ENCODE measurements around the gene RBM22.

The RBM22 gene

DNA sequence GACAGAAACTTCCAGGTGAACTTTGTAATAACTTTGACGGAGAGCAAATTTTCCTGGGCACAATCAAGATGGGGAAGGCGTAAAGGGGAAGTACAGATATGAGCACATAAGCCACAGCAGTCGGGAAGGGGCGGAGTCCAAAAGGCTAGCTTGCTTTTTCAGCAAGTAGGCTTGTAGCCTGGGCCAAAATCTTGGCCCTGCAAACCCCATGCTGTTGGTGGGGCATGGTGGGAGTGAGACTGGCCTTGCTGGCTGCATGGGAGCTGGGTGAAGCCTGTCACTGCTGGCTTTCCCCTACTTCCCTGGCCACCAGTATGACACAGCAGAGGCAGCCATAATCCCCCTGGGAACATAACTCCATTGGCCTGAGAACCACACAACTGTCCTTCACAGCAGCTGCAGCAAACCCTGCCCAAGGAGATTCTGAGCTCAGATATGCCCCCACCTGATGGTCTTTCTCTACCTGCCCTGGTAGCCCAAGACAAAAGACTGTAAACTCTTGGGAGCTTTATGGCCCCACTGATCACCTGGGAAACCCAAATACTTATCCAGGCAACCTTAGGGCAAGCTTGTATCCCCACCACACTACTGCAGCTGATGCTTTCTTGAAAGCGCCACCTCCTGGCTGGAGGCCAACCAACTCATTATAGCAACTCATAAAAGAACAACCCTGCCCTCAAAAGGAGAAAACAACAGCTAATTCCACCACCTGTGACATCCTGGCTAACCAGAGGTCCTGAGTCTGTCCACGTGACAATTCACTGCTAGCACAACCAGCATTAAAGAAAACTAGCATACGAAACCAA lies 33.9 kb upstream of the RBM22 start:
- TF ChIP-seq FOXM1 (IDR thresholded peaks at IDR 0.05; ENCODE audit: borderline replicate concordance, low read depth) (no peak), NFIC (IDR thresholded peaks at IDR 0.05) (no peak), EP300 (IDR thresholded peaks at IDR 0.05; ENCODE audit: borderline replicate concordance) (no peak), CREB1 (IDR thresholded peaks at IDR 0.05; ENCODE audit: low read depth) (no peak), CEBPB (IDR thresholded peaks at IDR 0.05) (no peak), TAF1 (IDR thresholded peaks at IDR 0.05; ENCODE audit: low read depth) (no peak), TEAD4 (IDR thresholded peaks at IDR 0.05) (no peak), ZBTB7A (IDR thresholded peaks at IDR 0.05; ENCODE audit: low read depth) (no peak), EGR1 (IDR thresholded peaks at IDR 0.05) (no peak), TCF12 (IDR thresholded peaks at IDR 0.05; ENCODE audit: low read depth) (no peak), YY1 (IDR thresholded peaks at IDR 0.05; ENCODE audit: low read depth) (no peak), RAD21 (IDR thresholded peaks at IDR 0.05; ENCODE audit: low read depth) (no peak)
- TF ChIP-seq, protein P1, sequence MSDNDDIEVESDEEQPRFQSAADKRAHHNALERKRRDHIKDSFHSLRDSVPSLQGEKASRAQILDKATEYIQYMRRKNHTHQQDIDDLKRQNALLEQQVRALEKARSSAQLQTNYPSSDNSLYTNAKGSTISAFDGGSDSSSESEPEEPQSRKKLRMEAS (IDR thresholded peaks at IDR 0.05) = no peak
- TF ChIP-seq, protein P2, sequence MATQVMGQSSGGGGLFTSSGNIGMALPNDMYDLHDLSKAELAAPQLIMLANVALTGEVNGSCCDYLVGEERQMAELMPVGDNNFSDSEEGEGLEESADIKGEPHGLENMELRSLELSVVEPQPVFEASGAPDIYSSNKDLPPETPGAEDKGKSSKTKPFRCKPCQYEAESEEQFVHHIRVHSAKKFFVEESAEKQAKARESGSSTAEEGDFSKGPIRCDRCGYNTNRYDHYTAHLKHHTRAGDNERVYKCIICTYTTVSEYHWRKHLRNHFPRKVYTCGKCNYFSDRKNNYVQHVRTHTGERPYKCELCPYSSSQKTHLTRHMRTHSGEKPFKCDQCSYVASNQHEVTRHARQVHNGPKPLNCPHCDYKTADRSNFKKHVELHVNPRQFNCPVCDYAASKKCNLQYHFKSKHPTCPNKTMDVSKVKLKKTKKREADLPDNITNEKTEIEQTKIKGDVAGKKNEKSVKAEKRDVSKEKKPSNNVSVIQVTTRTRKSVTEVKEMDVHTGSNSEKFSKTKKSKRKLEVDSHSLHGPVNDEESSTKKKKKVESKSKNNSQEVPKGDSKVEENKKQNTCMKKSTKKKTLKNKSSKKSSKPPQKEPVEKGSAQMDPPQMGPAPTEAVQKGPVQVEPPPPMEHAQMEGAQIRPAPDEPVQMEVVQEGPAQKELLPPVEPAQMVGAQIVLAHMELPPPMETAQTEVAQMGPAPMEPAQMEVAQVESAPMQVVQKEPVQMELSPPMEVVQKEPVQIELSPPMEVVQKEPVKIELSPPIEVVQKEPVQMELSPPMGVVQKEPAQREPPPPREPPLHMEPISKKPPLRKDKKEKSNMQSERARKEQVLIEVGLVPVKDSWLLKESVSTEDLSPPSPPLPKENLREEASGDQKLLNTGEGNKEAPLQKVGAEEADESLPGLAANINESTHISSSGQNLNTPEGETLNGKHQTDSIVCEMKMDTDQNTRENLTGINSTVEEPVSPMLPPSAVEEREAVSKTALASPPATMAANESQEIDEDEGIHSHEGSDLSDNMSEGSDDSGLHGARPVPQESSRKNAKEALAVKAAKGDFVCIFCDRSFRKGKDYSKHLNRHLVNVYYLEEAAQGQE (IDR thresholded peaks at IDR 0.05; ENCODE audit: low read depth) = no peak
- TF ChIP-seq, protein P3, sequence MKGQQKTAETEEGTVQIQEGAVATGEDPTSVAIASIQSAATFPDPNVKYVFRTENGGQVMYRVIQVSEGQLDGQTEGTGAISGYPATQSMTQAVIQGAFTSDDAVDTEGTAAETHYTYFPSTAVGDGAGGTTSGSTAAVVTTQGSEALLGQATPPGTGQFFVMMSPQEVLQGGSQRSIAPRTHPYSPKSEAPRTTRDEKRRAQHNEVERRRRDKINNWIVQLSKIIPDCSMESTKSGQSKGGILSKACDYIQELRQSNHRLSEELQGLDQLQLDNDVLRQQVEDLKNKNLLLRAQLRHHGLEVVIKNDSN (IDR thresholded peaks at IDR 0.05) = no peak

DNA sequence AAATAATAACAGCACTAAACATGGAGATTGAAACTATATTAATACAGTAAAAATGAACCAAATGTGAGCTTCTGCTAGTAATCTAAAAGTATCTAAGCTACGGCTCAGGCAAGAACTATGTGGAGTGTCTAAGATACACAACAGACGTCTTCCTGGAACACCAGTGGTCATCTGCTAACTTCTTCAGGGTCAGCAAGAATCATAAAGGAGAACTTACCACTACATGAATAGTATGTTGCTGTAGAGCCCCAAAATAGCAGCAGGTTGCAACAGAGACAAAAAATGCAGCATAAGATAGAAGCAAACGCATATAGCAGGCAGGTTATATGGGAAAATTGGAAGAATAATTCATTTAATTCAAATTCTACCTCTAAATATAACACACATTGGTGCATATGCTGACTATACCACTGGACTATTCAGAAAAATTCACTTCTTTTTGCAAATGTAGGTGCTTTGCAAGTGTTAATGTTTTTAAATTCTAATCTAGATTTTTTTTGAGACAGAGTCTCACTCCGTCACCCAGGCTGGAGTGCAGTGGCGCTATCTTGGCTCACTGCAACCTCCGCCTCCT lies 30.9 kb upstream of the RBM22 start:
- TF ChIP-seq ZBTB7A (IDR thresholded peaks at IDR 0.05; ENCODE audit: low read depth) = no peak
- TF ChIP-seq CREB1 (IDR thresholded peaks at IDR 0.05; ENCODE audit: low read depth) = no peak
- TF ChIP-seq, protein P3 (IDR thresholded peaks at IDR 0.05) = no peak
- no peak for TF ChIP-seq TCF12 (IDR thresholded peaks at IDR 0.05; ENCODE audit: low read depth)

DNA sequence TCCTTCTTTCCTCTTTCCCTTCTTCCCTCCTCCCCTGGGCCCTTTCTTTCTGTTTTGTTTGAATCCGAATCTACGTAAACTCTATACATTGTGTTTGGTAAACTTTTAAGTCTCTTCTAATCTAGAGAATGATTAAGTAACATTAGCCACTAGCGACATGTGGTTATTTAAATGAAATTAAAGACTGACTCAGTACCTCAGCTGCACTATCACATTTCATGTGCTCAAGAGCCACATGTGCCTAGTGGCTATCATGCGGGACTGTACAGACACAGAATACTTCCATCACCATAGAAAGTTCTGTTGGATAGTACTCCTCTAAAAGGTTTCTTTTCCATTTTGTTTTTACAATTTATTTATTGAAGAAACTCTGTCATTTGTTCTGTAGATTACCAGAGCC lies 29.0 kb upstream of the RBM22 start:
- no peak for TF ChIP-seq EGR1 (IDR thresholded peaks at IDR 0.05)
- TF ChIP-seq CREB1 (IDR thresholded peaks at IDR 0.05; ENCODE audit: low read depth) = no peak
- no peak for TF ChIP-seq ZBTB7A (IDR thresholded peaks at IDR 0.05; ENCODE audit: low read depth)
- TF ChIP-seq RAD21 (IDR thresholded peaks at IDR 0.05; ENCODE audit: low read depth) = no peak
- no peak for TF ChIP-seq CEBPB (IDR thresholded peaks at IDR 0.05)
- TF ChIP-seq NFIC (IDR thresholded peaks at IDR 0.05) = no peak
- TF ChIP-seq TCF12 (IDR thresholded peaks at IDR 0.05; ENCODE audit: low read depth) = no peak
- TF ChIP-seq, protein P1 (IDR thresholded peaks at IDR 0.05) = no peak
- no peak for TF ChIP-seq FOXM1 (IDR thresholded peaks at IDR 0.05; ENCODE audit: borderline replicate concordance, low read depth)
- TF ChIP-seq, protein P3 (IDR thresholded peaks at IDR 0.05) = no peak
- TF ChIP-seq, protein P2 (IDR thresholded peaks at IDR 0.05; ENCODE audit: low read depth) = no peak
- no peak for TF ChIP-seq TAF1 (IDR thresholded peaks at IDR 0.05; ENCODE audit: low read depth)
- TF ChIP-seq EP300 (IDR thresholded peaks at IDR 0.05; ENCODE audit: borderline replicate concordance) = no peak
- TF ChIP-seq TEAD4 (IDR thresholded peaks at IDR 0.05) = no peak
- no peak for TF ChIP-seq YY1 (IDR thresholded peaks at IDR 0.05; ENCODE audit: low read depth)

DNA sequence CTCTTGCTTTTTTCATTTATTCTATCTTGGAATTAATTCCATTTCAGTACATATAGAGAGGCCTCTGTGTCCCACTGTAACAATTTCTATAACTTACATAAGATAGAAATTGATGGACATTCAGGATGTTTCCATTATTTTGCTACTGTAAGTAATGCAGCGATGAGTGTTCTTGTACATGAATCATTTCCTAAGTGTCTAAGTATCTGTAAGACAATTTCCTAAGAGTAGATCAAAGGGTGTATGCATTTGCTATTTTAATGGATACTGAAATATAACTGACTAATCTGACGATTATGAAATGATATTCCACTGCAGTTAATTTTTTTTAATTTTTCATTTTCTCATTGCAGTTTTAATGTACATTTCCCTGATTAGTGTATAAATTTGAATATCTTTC lies 23.0 kb upstream of the RBM22 start:
- TF ChIP-seq YY1 (IDR thresholded peaks at IDR 0.05; ENCODE audit: low read depth) = no peak
- no peak for TF ChIP-seq FOXM1 (IDR thresholded peaks at IDR 0.05; ENCODE audit: borderline replicate concordance, low read depth)
- no peak for TF ChIP-seq EGR1 (IDR thresholded peaks at IDR 0.05)
- TF ChIP-seq, protein P2 (IDR thresholded peaks at IDR 0.05; ENCODE audit: low read depth) = no peak
- TF ChIP-seq NFIC (IDR thresholded peaks at IDR 0.05) = no peak
- no peak for TF ChIP-seq RAD21 (IDR thresholded peaks at IDR 0.05; ENCODE audit: low read depth)
- no peak for TF ChIP-seq CEBPB (IDR thresholded peaks at IDR 0.05)
- TF ChIP-seq TEAD4 (IDR thresholded peaks at IDR 0.05) = no peak
- TF ChIP-seq, protein P3 (IDR thresholded peaks at IDR 0.05) = no peak
- TF ChIP-seq TCF12 (IDR thresholded peaks at IDR 0.05; ENCODE audit: low read depth) = no peak
- no peak for TF ChIP-seq TAF1 (IDR thresholded peaks at IDR 0.05; ENCODE audit: low read depth)
- TF ChIP-seq, protein P1 (IDR thresholded peaks at IDR 0.05) = no peak
- no peak for TF ChIP-seq CREB1 (IDR thresholded peaks at IDR 0.05; ENCODE audit: low read depth)
- TF ChIP-seq EP300 (IDR thresholded peaks at IDR 0.05; ENCODE audit: borderline replicate concordance) = no peak
- TF ChIP-seq ZBTB7A (IDR thresholded peaks at IDR 0.05; ENCODE audit: low read depth) = no peak
